GM19239 (cell line): ENCODE data around the gene MFAP5.

Experiments used
- DNase-seq: peaks from one replicate; pipeline ENCODE4 v3.0.0; 2011; ENCODE audit warnings: low spot score; ENCODE audit not compliant: insufficient read length
- FAIRE-seq: peaks from 2 replicates; lab custom pipeline; 2011; peaks lifted over from hg19 to GRCh38; lab: Jason Lieb, UNC

The MFAP5 gene

DNA sequence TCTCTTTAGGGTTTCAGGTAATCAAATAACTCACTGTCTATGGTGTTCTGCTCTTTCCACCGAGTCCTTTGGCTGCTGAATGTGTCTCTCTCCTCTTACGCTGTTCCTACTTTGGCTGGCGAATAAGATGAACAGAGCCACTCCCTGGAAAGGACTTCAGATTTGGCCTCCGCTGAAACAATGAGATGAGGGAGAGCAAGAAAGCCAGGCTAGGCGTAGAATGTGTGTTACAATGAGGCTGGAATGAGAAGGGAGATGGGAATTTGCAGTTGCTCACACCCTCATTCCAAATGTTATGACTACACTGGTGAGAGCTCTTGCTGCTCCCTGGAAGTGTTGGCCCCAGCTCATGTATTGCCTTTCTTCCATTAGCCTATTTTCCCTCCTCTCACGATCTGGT, at the start of gene MFAP5:
Gene MFAP5 (minus strand): TSS at position 234 of the 400 bp plus-strand sequence. CDS start 722 bp downstream, outside the sequence.
- no peak for DNase-seq
- no peak for FAIRE-seq

DNA sequence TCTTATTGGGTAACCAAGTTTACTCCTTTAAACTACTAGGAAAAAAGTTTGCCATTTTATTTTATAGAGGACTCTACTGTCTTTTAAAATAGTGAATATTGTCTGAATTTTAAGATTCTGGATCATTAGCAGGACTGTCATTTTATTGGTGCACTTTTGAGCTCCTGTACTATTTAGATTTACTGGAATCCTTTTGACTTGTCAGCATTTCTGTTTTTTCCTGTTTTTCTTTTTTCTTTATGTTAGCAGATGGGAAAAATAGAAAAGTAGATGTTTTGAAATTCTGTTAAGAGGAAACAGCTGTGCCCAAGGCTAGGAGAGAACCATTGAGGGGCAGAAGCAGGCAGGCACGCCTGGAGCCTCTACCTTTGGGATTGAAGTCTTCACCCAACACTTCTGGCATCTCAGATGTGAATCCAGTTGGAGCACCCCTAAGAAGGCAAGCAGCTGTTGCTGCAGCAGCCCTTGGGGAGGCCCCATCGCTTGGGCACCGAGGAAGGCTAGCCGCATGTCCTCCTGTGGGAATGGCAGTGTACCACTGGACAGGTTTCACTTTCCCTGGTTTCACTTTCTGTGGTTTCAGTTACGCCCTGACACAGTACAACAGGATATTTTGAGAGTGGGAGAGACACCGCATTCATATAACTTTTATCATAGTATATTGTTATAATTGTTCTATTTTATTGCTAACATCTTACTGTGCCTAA, 46.7 kb upstream of the MFAP5 start:
- DNase-seq, result no peak
- no peak for FAIRE-seq

GRCh38 chr12:8702159-8702558, 39.5 kb upstream of the MFAP5 start:
- no peak for FAIRE-seq
- no peak for DNase-seq

GRCh38 chr12:8701046-8701660, 38.5 kb upstream of the MFAP5 start:
- FAIRE-seq (no peak), DNase-seq (no peak)

GRCh38 chr12:8699714-8700113, 37.1 kb upstream of the MFAP5 start:
- DNase-seq (no peak), FAIRE-seq (no peak)

- FAIRE-seq, result no peak
- DNase-seq, result no peak
These were observed 36.3 kb upstream of the MFAP5 start for GRCh38 chr12:8698879-8699278.

DNA sequence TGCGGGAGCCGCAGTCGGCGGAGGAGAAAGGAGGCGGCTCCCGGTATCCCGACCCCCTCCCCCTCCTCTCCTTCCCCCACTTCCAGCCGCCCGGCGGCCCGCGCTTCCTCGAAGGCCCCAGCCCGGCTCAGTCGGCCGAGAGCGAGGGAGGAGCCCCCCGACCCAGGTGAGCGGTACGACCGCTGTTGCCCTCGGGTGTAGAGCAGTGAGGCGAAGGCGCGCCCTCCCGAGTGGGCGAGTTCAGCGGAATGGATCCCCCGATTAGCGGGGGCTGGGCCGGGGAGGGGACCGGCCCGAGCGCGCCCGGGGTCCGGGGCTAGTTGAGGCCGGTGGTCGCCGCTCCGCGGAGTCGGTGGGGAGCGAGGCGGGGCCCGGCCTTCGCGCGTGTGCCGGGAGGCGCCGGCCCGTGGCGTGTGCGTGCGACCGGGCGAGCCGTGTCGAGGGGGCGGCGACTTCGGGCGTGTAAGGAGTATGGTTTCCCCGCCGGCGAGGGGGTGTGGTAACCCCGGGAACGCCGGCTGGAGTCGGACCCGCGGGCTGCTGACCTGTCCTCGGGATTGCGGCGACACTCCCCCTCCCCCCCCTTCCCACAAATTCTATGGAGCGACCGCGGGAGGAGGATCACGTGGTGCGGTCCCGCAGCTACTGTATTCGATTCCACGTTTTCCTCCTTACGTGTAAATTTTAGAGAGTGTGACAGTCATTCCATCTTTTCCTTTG, 35.7 kb upstream of the MFAP5 start:
- peak; percentile 37 for FAIRE-seq
- peak; percentile 32 for DNase-seq

GRCh38 chr12:8697476-8698131, 35.0 kb upstream of the MFAP5 start, which contains the start of gene RIMKLB:
TSS of gene RIMKLB (plus strand) at chr12:8697991. CDS start at chr12:8713867, 15,876 bp downstream.
- no peak for FAIRE-seq
- DNase-seq, result peak; percentile 83

DNA sequence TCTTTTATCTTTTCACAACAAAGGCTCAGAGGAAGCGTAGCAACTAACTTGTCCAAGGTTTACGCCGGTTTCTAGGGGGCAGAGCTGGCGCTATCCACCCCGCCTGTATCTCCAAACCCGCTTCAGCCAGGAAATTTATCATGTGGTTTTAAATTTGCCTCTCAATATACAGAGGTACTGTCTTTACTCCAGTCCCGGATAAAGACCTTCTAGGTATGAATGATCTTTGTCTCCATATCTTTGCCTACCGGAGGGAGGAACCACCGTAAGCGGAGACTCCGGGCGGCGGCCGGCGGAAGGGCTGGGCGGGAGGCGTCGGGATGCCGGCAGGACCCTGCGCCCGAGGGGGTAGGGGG, 34.5 kb upstream of the MFAP5 start:
- no peak for FAIRE-seq
- no peak for DNase-seq

GRCh38 chr12:8696442-8697090, 33.9 kb upstream of the MFAP5 start:
- FAIRE-seq (no peak), DNase-seq (no peak)

GRCh38 chr12:8695116-8695515, 32.5 kb upstream of the MFAP5 start:
- FAIRE-seq, result no peak
- no peak for DNase-seq

DNA sequence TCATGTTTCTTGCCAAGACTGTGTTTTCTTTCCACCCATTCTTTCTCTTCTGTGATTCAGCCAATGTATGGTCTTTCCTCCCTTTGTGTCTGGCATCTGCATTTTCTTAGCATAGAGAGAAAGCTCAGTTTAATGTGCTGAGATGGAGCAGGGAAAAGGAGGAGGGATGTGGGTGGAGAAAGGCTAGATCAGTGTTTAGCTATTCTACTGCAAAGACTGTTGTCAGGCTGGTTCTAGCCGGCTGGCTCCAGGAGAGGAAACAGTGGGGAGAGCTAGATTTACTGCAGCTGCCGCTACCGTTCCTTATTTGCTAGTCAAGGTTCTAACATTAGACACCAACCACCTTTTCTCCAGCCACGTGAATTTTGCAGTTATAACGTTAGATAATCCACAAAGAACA, 29.9 kb upstream of the MFAP5 start:
- FAIRE-seq (no peak), DNase-seq (no peak)

- FAIRE-seq (no peak), DNase-seq (no peak)
These were observed 27.1 kb upstream of the MFAP5 start for GRCh38 chr12:8689681-8690080.

GRCh38 chr12:8687846-8688601, 25.4 kb upstream of the MFAP5 start:
- no peak for FAIRE-seq
- DNase-seq, result no peak

DNA sequence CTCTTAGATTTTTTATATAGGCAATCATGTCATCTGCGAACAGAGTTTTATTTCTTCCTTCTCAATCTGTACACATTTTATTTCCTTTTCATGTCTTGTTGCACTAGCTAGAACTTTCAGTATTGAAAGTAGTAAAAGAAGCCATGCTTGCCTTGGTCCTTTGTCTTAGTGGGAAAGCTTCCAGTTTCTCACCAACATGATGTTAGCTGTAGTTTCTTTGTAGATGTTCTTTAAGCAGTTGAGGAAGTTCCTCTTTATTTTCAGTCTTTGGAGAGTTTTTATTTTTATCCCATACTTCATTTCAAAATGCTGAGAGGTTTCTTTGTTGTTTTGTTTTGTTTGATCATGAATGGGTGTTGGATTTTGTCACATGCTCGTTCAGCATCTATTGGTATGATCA, 22.4 kb upstream of the MFAP5 start:
- DNase-seq (no peak), FAIRE-seq (no peak)

- no peak for DNase-seq
- no peak for FAIRE-seq
These were observed 18.7 kb upstream of the MFAP5 start for GRCh38 chr12:8681129-8681884.

GRCh38 chr12:8680533-8680932, 17.9 kb upstream of the MFAP5 start:
- no peak for DNase-seq
- FAIRE-seq, result no peak

DNA sequence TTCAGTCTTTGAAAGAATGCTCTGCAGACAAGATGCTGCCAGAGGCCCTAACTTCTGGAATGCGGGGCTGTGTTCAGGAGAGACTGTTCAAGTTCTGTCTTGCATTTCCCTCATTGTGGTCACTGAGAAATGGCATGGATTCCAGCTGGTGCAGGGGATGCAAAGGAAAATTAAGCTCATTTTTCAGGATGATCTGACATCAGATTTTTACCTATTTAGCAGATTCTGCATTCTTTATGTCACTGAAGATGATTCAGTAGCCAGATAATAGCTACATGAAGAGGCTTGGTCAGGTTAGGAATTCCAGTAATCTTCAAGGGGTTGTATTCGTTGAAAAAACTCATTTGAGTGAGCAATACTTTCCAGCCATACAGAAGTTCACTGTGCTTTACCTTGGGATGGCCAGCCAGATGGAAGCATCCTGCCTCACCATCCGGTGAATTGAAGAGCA, 16.1 kb upstream of the MFAP5 start:
- no peak for FAIRE-seq
- DNase-seq, result no peak

DNA sequence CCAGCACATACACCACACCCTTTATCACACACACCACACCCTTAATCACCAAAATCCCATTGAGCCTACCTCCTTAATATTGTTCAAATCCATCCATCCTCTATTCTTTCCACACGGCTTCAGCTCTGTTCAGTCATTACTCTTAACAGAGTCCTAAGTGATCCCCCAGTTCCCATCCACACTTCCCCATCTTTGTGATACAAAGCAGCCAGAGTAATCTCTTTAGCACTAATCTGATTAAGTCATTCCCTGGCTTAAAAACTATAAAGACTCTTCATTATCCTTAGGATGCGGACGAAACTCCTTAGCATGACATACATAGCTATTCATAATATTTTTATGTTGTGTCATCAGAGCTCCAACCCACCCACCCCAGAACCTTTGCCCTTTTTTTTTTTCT, 14.7 kb upstream of the MFAP5 start:
- DNase-seq (no peak), FAIRE-seq (no peak)
